AG10803 (cell line): Measurements from ENCODE around the gene FUT6.
"Not testable (repeated sequence)": the region's sequence is repeated elsewhere in the genome, so short reads cannot be mapped to it uniquely, and the experiment has no call there.

Source experiments
- DNase-seq: peaks from one replicate; pipeline ENCODE4 v3.0.0; 2010; ENCODE audit warnings: low read depth
- H3K4me3 ChIP-seq: 2 replicates; pipeline ENCODE4 v1.5.1; 2011; ENCODE audit warnings: mild to moderate bottlenecking, low read length, control low read depth
- CTCF ChIP-seq: conservative IDR thresholded peaks from 2 replicates; pipeline ENCODE4 v1.5.1; 2011; ENCODE audit warnings: mild to moderate bottlenecking, low read length, control low read depth, inconsistent platforms

Gene FUT6

GRCh38 chr19:5877882-5878281 is 38.4 kb upstream of the FUT6 start:
- no peak for DNase-seq
- no peak for TF ChIP-seq CTCF

GRCh38 chr19:5877427-5877826 is 37.9 kb upstream of the FUT6 start:
- DNase-seq: no peak
- H3K4me3 ChIP-seq: no peak overlapping the region
- no peak for TF ChIP-seq CTCF

More at GRCh38 chr19:5877882-5878281, 38.4 kb upstream of the FUT6 start:
- H3K4me3 ChIP-seq: no peak overlapping the region

- DNase-seq: peak; percentile 67
- H3K4me3 ChIP-seq: not testable (repeated sequence)
Observed at GRCh38 chr19:5874496-5874895, 35.0 kb upstream of the FUT6 start.

GRCh38 chr19:5873617-5874199 is 34.2 kb upstream of the FUT6 start:
- no peak for TF ChIP-seq CTCF
- DNase-seq: no peak
- no peak overlapping the region for H3K4me3 ChIP-seq

GRCh38 chr19:5870986-5871394 is 31.5 kb upstream of the FUT6 start:
- no peak overlapping the region for H3K4me3 ChIP-seq
- DNase-seq: peak; percentile 25
- TF ChIP-seq CTCF: no peak

- no peak for DNase-seq
- no peak overlapping the region for H3K4me3 ChIP-seq
- TF ChIP-seq CTCF: no peak
Observed at GRCh38 chr19:5867201-5868136, 28.0 kb upstream of the FUT6 start.

- no peak overlapping the region for H3K4me3 ChIP-seq
- no peak for DNase-seq
- no peak for TF ChIP-seq CTCF
Observed at GRCh38 chr19:5865772-5866171, 26.3 kb upstream of the FUT6 start.
